PC-9 (cell line): ENCODE results near the gene ZFYVE9. TPM values are rescaled to one million over a fixed set of nuclear protein-coding genes. Genes with fewer than 3 reads are reported as not detected.

Experiments
- BruUV-seq: library from RNA; stranded (reverse); fragments of 400-500 nt; replicated peaks from 2 replicates; lab custom pipeline; 2021; lab: Mats Ljungman, UMichigan
- CTCF ChIA-PET: fragments of 300-600 bp; sonication (Branson Sonifier 250); formaldehyde crosslinking; loops from one replicate; lab custom pipeline; 2022; ENCODE audit warnings: antibody characterized with exemption; lab: Charles Lee
- POLR2A ChIA-PET: fragments of 300-600 bp; sonication (Branson Sonifier 250); formaldehyde crosslinking; loops from one replicate; lab custom pipeline; 2022; ENCODE audit warnings: antibody characterized with exemption; ENCODE audit not compliant: unreplicated experiment; lab: Charles Lee
- DNase-seq, 2 experiments: peaks; one replicate each; pipeline versions ENCODE4 v3.0.0 to v3.0.0-alpha.2; 2015 to 2022; ENCODE audit warnings: mixed read lengths in 1 of 2
- H2AFZ ChIP-seq: fragments of 200-600 bp; sonication (generic); 2 replicates; pipeline ENCODE4 v1.8.1; 2017; ENCODE audit warnings: antibody characterized with exemption
- H3F3A ChIP-seq: fragments of 200-600 bp; sonication (generic); 2 replicates; pipeline ENCODE4 v1.8.1; 2017; ENCODE audit warnings: antibody characterized with exemption, mild to moderate bottlenecking, low read depth; ENCODE audit not compliant: insufficient read depth
- H3K27ac ChIP-seq: fragments of 200-600 bp; sonication (generic); 2 replicates; pipeline ENCODE4 v1.6.1; 2016; ENCODE audit warnings: mixed run types
- H3K27me3 ChIP-seq: fragments of 200-600 bp; sonication (generic); 2 replicates; pipeline ENCODE4 v1.6.1; 2016; ENCODE audit warnings: low read depth, mixed run types; ENCODE audit not compliant: insufficient read depth
- H3K36me3 ChIP-seq: fragments of 200-600 bp; sonication (generic); 2 replicates; pipeline ENCODE4 v1.6.1; 2016; ENCODE audit warnings: low read depth, mixed run types
- H3K4me1 ChIP-seq: fragments of 200-600 bp; sonication (generic); replicated peaks from 2 replicates; pipeline ENCODE4 v1.6.1; 2016; ENCODE audit warnings: mixed run types; ENCODE audit not compliant: insufficient read depth
- H3K4me2 ChIP-seq: fragments of 200-600 bp; sonication (generic); 2 replicates; pipeline ENCODE4 v1.6.1; 2017; ENCODE audit warnings: mixed run types
- H3K4me3 ChIP-seq: fragments of 200-600 bp; sonication (generic); 2 replicates; pipeline ENCODE4 v1.6.1; 2016; ENCODE audit warnings: mixed run types
- H3K79me2 ChIP-seq: fragments of 200-600 bp; sonication (generic); 2 replicates; pipeline ENCODE4 v1.6.1; 2017; ENCODE audit warnings: low read depth, mixed run types
- H3K9me2 ChIP-seq: fragments of 200-600 bp; sonication (generic); 2 replicates; pipeline ENCODE4 v1.8.1; 2017; ENCODE audit warnings: mild to moderate bottlenecking; ENCODE audit not compliant: insufficient read depth
- H3K9me3 ChIP-seq: fragments of 200-600 bp; sonication (generic); 2 replicates; pipeline ENCODE4 v1.8.1; 2016; ENCODE audit warnings: low read depth; ENCODE audit not compliant: insufficient read depth
- H4K20me1 ChIP-seq: fragments of 200-600 bp; sonication (generic); 2 replicates; pipeline ENCODE4 v1.8.1; 2017; ENCODE audit not compliant: insufficient read depth
- CTCF ChIP-seq: fragments of 200-600 bp; sonication (generic); conservative IDR thresholded peaks from 2 replicates; pipeline ENCODE4 v1.6.1; 2017; ENCODE audit warnings: mixed run types, antibody characterized with exemption, mild to moderate bottlenecking, moderate library complexity
- EZH2 ChIP-seq: fragments of 200-600 bp; sonication (generic); IDR thresholded peaks from 2 replicates; pipeline ENCODE4 v1.8.0; 2017; ENCODE audit warnings: antibody characterized with exemption, low read depth
- intact Hi-C: fragments of 100-400 bp; cut with micrococcal nuclease; formaldehyde crosslinking; loops from one replicate; pipeline ENCODE4 v1.10.0; 2022; ENCODE audit not compliant: unreplicated experiment
- total RNA-seq: library from RNA; stranded (reverse); gene quantifications from 2 replicates; pipeline ENCODE4 v1.2.3, GENCODE V29; 2021

Gene ZFYVE9
- total RNA-seq, 1 experiment from 2014 or later, result 20.7 TPM

DNA sequence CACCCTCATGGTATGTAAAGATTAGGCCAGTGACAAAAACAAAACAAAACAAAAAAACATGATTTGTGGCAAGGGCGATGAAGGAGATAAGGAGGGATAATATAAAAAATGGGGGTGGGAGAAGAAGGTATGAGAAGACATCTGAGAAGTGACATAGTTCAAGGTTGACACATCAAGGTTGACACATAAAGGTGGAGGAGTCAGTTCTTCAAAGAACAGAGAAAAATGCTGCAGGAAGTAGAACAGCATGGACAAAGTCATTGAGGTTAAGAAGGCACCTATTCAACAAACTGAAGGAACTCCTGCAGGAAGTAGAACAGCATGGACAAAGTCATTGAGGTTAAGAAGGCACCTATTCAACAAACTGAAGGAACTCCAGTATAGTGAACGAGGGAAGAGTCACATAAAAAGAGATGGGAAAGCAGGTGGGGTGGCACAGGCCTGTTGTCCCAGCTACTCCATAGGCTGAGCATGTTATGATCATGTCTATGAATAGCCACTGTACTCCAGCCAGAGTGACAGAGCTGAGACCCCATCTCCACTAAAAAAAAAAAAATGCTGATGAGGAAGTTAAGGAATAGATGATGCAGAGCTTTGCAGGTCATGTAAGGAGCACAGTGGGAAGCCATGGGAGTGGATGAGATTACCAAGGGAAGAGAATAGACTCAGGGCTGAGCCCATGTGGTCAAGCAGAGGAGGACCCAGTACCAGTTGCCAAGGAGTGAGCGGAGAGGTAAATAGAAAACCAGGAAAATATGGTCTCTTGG, 101.5 kb downstream of the ZFYVE9 start:
- H3K27me3 ChIP-seq, result no peaks in the 10 kb centered on the region
- H3K9me2 ChIP-seq, result no peaks in the 10 kb centered on the region
- H3K36me3 ChIP-seq, result no peaks in the 10 kb centered on the region
- H3K4me2 ChIP-seq, result no peak overlapping the region
- no peaks in the 10 kb centered on the region for H3F3A ChIP-seq
- intact Hi-C loops, result no loop called here
- TF ChIP-seq EZH2 (no peak), CTCF (no peak)
- no peaks in the 10 kb centered on the region for H3K4me1 ChIP-seq
- H3K4me3 ChIP-seq, result no peak overlapping the region
- H4K20me1 ChIP-seq, result no peaks in the 10 kb centered on the region
- H3K79me2 ChIP-seq, result no peaks in the 10 kb centered on the region
- DNase-seq, result no peak
- H3K27ac ChIP-seq, result no peak overlapping the region
- CTCF ChIA-PET, result no interaction called here
- POLR2A ChIA-PET, result no interaction called here
- H3K9me3 ChIP-seq, result no peaks in the 10 kb centered on the region
- BruUV-seq, result no TSS peak
- H2AFZ ChIP-seq, result no peak overlapping the region

- no peak overlapping the region for H3K4me2 ChIP-seq
- no peak overlapping the region for H3K4me3 ChIP-seq
- H4K20me1 ChIP-seq, result 0 out of 2 replicates have a peak, but pooled peaks cover 3% of the 10 kb centered on the region
- H3K4me1 ChIP-seq, result no peaks in the 10 kb centered on the region
- no peaks in the 10 kb centered on the region for H3F3A ChIP-seq
- H3K36me3 ChIP-seq, result no peaks in the 10 kb centered on the region
- TF ChIP-seq EZH2 (no peak), CTCF (no peak)
- H3K9me3 ChIP-seq, result no peaks in the 10 kb centered on the region
- POLR2A ChIA-PET, result no interaction called here
- H3K9me2 ChIP-seq, result no peaks in the 10 kb centered on the region
- H3K27me3 ChIP-seq, result no peaks in the 10 kb centered on the region
- H2AFZ ChIP-seq, result no peak overlapping the region
- intact Hi-C loops, result no loop called here
- no TSS peak for BruUV-seq
- no peak for DNase-seq
- CTCF ChIA-PET, result no interaction called here
- no peaks in the 10 kb centered on the region for H3K79me2 ChIP-seq
- H3K27ac ChIP-seq, result no peak overlapping the region
These were observed 107.9 kb downstream of the ZFYVE9 start for GRCh38 chr1:52249831-52250230.

DNA sequence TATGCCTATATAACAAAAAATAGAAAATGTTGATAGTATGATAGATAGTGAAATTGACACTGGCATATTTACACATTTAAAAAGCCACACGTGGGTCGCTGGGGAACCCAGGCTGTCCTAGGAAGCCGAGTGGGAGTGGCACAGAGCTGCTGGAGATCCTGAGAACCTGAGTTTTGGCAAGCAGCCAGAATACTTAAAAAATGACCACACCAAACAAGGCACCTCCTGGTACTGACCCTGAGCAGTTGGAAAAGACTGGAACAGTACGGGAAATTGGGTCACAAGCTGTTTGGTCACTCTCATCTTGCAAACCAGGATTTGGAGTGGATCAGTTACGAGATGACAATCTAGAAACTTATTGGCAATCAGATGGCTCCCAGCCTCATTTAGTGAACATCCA, 111.5 kb downstream of the ZFYVE9 start:
- no peak for TF ChIP-seq CTCF
- no peak for TF ChIP-seq EZH2
- Histone ChIP-seq H3K4me1 (no peaks in the 10 kb centered on the region), H3K79me2 (no peaks in the 10 kb centered on the region), H3K9me2 (no peaks in the 10 kb centered on the region), H3K4me3 (no peak overlapping the region), H3K27ac (no peak overlapping the region), H3K9me3 (no peaks in the 10 kb centered on the region), H4K20me1 (0 out of 2 replicates have a peak, but pooled peaks cover 3% of the 10 kb centered on the region), H2AFZ (no peak overlapping the region), H3K36me3 (no peaks in the 10 kb centered on the region), H3K4me2 (no peak overlapping the region), H3F3A (no peaks in the 10 kb centered on the region), H3K27me3 (no peaks in the 10 kb centered on the region)
- ChIA-PET CTCF (no interaction called here), POLR2A (no interaction called here)
- intact Hi-C loops, result no loop called here
- no TSS peak for BruUV-seq
- no peak for DNase-seq
